K562 (cell line): ENCODE results near the gene FKBP11. TPM values are rescaled to one million over a fixed set of nuclear protein-coding genes. Genes with fewer than 3 reads are reported as not detected.
A peak's percentile ranks its signal among the peaks of the same experiment; 100 is the strongest.

Source experiments
- ARID4B ChIP-seq: sonication (generic); formaldehyde crosslinking; IDR thresholded peaks from 2 replicates; pipeline ENCODE4 v1.8.0; 2022; ENCODE audit warnings: mild to moderate bottlenecking, missing genetic modification reagents
- BCLAF1 ChIP-seq, 2 experiments: fragments of 450-650 bp in 1 of 2; IDR thresholded peaks; 2 replicates each; pipeline ENCODE4 v1.6.1; 2011 to 2017; ENCODE audit warnings: low read depth in 2 of 2, antibody characterized with exemption in 1 of 2, borderline replicate concordance in 1 of 2, low read length in 1 of 2, mild to moderate bottlenecking in 1 of 2, mixed read lengths in 1 of 2; ENCODE audit not compliant: control insufficient read depth in 1 of 2
- MNT ChIP-seq, 2 experiments: fragments of 450-650 bp; conservative IDR thresholded peaks; 2 replicates each; pipeline ENCODE4 v1.6.1; 2017; ENCODE audit warnings: mild to moderate bottlenecking in 2 of 2, moderate library complexity in 2 of 2
- NBN ChIP-seq: fragments of 450-650 bp; IDR thresholded peaks from 2 replicates; pipeline ENCODE4 v1.6.1; 2016; ENCODE audit warnings: low read depth, mild to moderate bottlenecking
- RCOR1 ChIP-seq, 2 experiments: IDR thresholded peaks; 2 replicates each; pipeline ENCODE4 v1.6.1; 2012; ENCODE audit warnings: low read depth in 2 of 2, low read length in 2 of 2, borderline replicate concordance in 1 of 2, improper control_type of control experiment in 1 of 2
- SLC30A9 ChIP-seq: fragments of 250-450 bp; sonication (Bioruptor Pico); IDR thresholded peaks from 2 replicates; pipeline ENCODE4 v1.8.0; 2022; ENCODE audit warnings: mild to moderate bottlenecking, moderate library complexity
- SMARCB1 ChIP-seq: IDR thresholded peaks from 2 replicates; pipeline ENCODE4 v1.6.1; 2011; ENCODE audit warnings: improper control_type of control experiment, low read depth; ENCODE audit not compliant: insufficient read length
- SMARCE1 ChIP-seq: fragments of 450-650 bp; IDR thresholded peaks from 2 replicates; pipeline ENCODE4 v1.7.1; 2016; ENCODE audit warnings: mild to moderate bottlenecking
- TEAD1 ChIP-seq, 2 experiments: fragments of 450-650 bp in 1 of 2; sonication (generic) in 1 of 2; formaldehyde crosslinking; IDR thresholded peaks; 2 replicates each; pipeline versions ENCODE4 v1.4.0 to v1.8.0; 2020 to 2022; ENCODE audit warnings: mild to moderate bottlenecking in 2 of 2, missing genetic modification reagents in 1 of 2
- ZBTB5 ChIP-seq: fragments of 450-650 bp; IDR thresholded peaks from 2 replicates; pipeline ENCODE4 v1.6.1; 2017; ENCODE audit warnings: antibody characterized with exemption
- polyA plus RNA-seq, 8 experiments: library from polyadenylated mRNA; depleted of rRNA in 4 of 8; stranded (reverse) in 5 of 8; unstranded in 3 of 8; fragments of >200 nt; fragmentation: Nextera tagmentation in 2 of 8; fragmentation: Illumina TruSeq in 1 of 8; extraction: Ambion mirVana in 2 of 8; extraction: Trizol in 1 of 8; gene quantifications; 2 replicates each; pipeline versions ENCODE4 v1.2.1 to v1.2.3, GENCODE V29; 2011 to 2014; ENCODE audit warnings: inconsistent platforms in 1 of 8, missing spikeins in 1 of 8
- total RNA-seq, 7 experiments: library from RNA; depleted of rRNA in 6 of 7; stranded (reverse); fragments of >200 nt in 6 of 7; fragmentation: Illumina TruSeq in 2 of 7; extraction: Trizol in 2 of 7; gene quantifications; 2 replicates each; pipeline versions ENCODE4 v1.2.1 to v1.2.3, GENCODE V29; 2011 to 2021; ENCODE audit warnings: low replicate concordance in 1 of 7
- TF ChIP-seq, protein P1 (sequence below): fragments of 450-650 bp; formaldehyde crosslinking; IDR thresholded peaks from 2 replicates; pipeline ENCODE4 v1.4.0; 2022; ENCODE audit warnings: mild to moderate bottlenecking, moderate library complexity

FKBP11 gene
- total and polyA plus RNA-seq, 9 of the 15 experiments (the other 6 are each of a cell fraction or from before 2014, with no cell fraction given): 1.6 to 8.2 (median 5.8) TPM

GRCh38 chr12:48956279-48957140, 31.2 kb upstream of the FKBP11 start (continued):
- TF ChIP-seq, protein P1, sequence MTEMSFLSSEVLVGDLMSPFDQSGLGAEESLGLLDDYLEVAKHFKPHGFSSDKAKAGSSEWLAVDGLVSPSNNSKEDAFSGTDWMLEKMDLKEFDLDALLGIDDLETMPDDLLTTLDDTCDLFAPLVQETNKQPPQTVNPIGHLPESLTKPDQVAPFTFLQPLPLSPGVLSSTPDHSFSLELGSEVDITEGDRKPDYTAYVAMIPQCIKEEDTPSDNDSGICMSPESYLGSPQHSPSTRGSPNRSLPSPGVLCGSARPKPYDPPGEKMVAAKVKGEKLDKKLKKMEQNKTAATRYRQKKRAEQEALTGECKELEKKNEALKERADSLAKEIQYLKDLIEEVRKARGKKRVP (CRISPR knock-in tag): peak; percentile 20; the same call in 1 of the 2 replicates
- TF ChIP-seq ZBTB5 (no peak), RCOR1 (IDR thresholded peaks at IDR 0.05; ENCODE audit: borderline replicate concordance in 1 of 2, low read depth in 2 of 2, low read length in 2 of 2) (peak in 1 of 2 experiments; percentile 55; a peak in 1 of 4 replicates), SMARCB1 (no peak), BCLAF1 (IDR thresholded peaks at IDR 0.05; ENCODE audit: borderline replicate concordance in 1 of 2, control insufficient read depth in 1 of 2, low read depth in 2 of 2, low read length in 1 of 2) (no peak), TEAD1 (CRISPR knock-in tag; IDR thresholded peaks at IDR 0.05) (0 out of 4 replicates have a peak, but pooled peaks of 1 of the 2 experiments have one; percentile 51), NBN (0 out of 2 replicates have a peak, but pooled peaks have one; percentile 19), SLC30A9 (CRISPR knock-in tag) (no peak), ARID4B (CRISPR knock-in tag) (no peak), SMARCE1 (0 out of 2 replicates have a peak, but pooled peaks have one; percentile 58), MNT (conservative IDR thresholded peaks at IDR 0.05) (peak; percentile 60 to 64; a peak in 3 of 4 replicates)
